GM19099 (cell line): ENCODE data around the gene FYN.

ENCODE experiments used
- POLR2A ChIP-seq: IDR thresholded peaks from 3 replicates; pipeline ENCODE4 v1.6.1; 2011; ENCODE audit warnings: low read depth; ENCODE audit not compliant: insufficient read length; ENCODE audit errors: extremely low read depth

The FYN gene

GRCh38 chr6:111799576-111800258, 73.5 kb downstream of the FYN start:
- no peak for TF ChIP-seq POLR2A

GRCh38 chr6:111798281-111798725, 74.9 kb downstream of the FYN start:
- TF ChIP-seq POLR2A, result no peak

DNA sequence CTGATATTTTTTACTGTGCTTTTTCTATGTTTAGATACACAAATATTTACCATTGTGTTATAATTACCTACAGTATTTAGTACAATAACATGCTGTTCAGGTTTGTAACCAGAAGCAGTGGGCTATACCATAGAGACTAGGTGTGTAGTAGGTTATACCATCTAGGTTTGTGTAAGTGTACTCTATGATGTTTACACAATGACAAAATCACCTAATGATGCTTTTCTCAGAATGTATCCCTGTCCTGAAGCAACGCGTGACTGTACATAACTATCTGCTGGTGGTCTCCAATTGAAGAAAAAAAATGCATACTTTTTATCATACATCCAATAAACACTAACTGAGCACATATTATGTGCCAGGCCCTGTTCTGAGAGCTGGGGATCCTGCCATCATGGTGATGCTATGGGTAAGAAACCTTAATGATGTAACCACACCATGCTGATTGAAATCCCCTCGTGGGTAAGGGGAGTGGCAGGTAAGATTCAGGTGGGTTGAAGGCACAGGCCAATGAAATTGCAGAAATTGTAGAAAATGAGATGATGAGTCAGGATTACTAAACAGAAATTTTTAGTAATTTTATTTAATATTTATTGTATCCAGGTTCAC, 76.8 kb downstream of the FYN start:
- no peak for TF ChIP-seq POLR2A

DNA sequence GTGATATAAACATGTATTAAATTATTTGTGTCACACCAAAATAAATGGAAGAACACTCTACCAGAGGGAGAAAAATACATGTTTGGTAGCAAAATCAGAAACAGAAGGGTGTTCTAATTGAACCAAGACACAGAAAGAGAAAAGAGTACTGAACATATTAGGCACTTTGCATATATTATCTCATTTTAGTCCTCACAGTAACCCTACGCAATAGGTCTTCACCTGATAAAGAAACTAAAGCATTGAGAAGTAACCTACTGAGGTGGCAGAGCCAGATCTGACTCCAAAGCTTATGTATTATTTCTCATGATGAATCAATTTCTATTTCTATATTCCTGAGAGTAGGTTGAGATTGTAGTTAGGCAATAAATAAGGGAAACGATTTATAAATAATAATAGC, 77.7 kb downstream of the FYN start:
- TF ChIP-seq POLR2A, result no peak

DNA sequence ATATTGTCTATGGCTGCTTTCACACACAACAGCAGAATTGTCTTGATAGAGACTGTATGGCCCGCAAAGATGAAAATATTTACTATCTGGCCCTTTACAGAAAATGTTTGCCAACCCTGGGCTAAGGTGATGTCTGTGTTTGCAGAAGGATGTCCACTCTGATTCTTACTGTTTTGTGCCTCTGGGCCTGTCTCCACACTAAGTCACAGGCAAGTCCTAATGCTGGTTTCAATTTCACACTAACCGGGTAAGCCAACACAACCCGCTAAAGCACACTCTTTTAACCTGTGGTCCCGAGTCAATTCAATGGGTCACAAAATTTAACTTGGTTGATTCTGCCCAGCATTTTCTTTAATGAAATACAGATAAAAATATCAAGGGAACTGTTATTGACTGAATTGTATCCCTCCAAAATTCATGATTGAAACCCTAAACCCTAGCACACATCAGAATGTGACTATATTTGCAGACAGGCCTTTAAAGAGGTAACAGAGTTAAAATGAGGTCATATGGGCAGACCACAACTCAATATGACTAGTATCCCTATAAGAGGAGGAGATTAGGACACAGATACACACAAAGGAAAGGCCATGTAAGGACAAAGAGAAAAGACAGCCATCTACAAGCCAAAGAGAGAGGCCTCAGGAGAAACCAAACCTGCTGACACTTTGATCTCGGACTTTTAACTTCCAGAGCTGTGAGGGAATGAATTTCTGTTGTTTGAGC, 78.4 kb downstream of the FYN start:
- TF ChIP-seq POLR2A, result no peak

DNA sequence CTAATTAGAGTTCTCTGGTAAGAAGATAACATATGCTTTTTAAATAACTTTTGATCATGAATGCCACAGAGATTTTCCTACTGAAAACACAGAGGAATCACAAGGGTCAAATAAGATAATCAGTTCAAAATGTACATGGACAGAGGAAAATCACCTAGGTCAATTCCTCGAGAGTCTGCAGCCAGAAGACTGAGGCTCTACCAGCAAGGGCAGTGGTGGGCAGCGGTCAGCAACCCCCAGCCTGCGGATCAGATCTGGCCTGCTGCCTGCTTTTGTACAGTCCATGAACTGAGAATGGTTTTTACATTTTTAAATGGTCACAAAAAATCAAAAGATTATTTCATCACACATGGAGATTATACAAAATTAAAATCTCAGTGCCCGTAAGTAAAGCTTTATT, 79.0 kb downstream of the FYN start:
- TF ChIP-seq POLR2A, result no peak

- TF ChIP-seq POLR2A, result no peak
These were observed 79.5 kb downstream of the FYN start for GRCh38 chr6:111793711-111794111.

DNA sequence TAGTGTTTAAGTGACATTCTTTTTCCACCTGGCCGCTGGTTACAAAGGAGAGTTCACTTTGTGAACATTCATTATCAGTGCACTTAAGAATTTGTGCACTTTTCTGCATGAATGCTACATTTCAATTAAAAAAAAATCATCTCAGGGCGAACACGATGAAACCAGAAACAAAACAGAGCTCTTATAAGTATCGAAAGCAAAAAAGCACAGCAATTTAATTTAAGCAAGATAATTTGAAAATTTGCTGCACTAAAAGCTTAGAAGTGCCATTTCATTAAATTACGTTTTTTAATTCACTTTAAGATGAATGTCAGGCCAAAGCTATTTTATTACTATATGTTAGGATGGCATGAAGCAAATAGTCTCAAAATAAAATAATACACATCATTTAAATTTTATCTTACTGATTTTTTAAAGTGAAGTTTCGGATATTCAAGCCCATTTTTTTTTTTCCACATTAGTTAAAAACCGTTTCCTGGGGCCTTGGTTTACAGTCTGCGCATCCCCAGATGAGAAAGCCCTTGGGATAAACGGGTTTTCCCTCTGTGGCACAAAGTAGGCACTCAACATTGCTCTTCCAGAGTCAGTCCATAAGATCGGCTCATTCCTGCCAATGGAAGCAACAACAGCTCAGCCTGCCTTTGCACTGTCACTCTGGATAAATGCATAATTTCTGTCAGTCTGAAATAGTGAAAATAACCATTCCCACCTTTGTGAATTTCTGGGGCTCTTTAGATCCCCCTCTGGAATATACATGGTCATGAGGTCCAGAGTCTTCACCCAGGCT, 80.1 kb downstream of the FYN start:
- TF ChIP-seq POLR2A, result no peak

GRCh38 chr6:111792241-111792640, 81.0 kb downstream of the FYN start:
- TF ChIP-seq POLR2A, result no peak

DNA sequence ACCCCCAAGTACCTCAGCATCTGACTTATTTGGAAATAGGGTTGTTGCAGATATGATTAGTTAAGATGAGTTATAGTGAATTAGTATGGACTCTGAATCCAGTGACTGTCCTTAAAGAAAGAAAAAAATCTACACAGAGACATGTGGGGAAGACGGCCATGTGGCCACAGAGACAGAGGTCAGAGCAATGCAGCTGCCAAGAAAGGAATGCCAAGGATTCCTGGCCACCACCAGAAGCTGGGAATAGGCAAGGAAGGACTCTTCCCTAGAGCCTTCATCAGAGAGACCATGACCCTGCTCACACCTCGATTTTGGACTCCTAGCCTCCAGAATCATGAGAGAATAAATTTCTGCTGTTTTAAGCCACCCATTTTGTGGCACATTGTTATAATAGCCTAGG, 81.8 kb downstream of the FYN start:
- no peak for TF ChIP-seq POLR2A

DNA sequence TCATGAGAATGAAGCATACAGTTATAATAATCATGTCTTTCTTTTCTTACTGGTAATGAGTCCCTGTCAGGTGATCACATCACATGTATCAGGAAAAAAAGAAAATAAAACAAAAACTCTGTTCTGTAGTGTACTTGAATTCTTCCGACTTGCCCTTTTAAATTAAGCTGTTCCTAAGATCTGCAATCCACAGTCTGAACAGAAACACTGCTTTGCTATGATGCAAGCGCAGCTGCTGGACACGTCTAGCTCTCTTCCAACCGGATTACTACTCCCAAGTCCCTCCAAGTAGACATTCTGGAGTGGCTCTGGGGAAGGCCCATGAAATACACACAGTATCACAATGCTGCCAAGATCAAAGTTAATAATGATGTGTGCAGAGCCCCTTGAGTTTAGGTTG, 83.7 kb downstream of the FYN start:
- no peak for TF ChIP-seq POLR2A

DNA sequence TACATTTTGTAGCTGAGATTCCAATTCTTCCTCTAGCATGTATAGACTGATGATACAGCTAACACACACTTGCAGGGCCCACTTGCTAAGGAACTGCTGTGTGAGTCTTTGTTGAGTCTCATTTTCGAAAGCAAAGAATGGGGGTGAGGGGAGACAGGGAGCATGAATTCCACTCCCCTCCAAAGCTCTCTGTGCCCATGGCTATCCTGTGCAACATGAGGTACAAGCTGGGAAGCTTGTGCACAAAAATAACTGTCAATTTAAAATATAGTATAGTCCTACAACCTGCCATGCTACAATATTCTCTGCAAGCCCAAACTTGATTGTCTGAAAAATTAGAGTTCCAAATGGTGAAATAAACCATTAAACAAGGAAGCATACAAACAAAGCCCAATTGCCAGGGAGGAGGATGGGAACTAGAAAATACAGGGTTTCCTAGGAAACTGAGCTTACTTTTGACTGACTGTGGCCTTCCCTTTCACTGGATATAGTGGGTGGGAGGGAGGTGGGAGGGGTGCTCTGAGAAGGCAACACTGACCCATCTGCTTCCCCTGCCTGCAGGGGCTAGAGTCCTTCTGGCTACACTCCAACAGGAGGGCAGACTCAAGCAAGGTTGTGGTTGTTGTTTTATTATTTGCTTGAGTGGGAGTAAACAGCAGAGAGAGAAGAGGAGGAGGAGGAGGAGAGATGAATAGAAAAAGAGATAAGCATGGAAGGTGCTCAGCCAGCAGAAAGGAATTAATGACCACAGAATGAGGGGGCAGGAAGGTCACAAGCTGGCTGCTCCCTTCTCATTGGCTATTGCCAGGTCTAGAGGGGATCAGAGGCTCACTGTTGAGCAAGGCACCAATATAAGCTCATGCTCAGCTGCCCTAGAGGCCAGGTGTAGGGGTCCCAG, 84.6 kb downstream of the FYN start:
- no peak for TF ChIP-seq POLR2A

- no peak for TF ChIP-seq POLR2A
These were observed 88.8 kb downstream of the FYN start for GRCh38 chr6:111784433-111784832.

DNA sequence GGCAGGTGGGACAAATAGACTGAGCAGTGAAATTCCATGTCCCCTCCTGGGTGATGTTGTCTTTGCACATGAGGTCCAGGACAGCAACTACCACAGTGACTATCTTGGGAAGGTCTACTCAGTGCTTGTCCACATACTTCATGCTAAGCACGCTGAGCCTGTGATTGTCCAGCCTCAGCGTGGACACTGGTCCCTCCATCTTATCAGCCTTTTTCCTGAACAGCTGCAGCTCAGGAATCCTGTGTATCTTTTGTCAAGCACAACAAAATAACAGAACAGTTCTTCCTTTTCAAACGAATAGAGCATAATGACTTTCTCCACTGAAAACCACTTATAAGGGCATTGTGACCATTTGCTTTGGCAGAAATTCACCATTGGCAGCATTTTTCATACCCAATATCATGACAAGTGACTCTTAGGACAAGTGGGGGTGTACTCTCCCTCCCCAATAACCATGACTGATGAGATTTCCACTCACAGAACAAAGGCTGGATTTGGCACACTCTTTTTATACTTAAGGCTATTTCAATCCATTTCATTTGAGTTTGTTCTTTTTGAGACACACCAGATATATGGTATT, 90.3 kb downstream of the FYN start:
- no peak for TF ChIP-seq POLR2A
